Fibroblast of lung (primary cell): ENCODE results near the gene ZNF140. TPM values are rescaled to one million over a fixed set of nuclear protein-coding genes. Genes with fewer than 3 reads are reported as not detected.

Experiments
- DNase-seq, 2 donors: peaks; one replicate each; pipeline versions ENCODE4 v3.0.0 to v3.0.0-alpha.2; 2010; ENCODE audit warnings: low read depth in 2 of 2
- H2AFZ ChIP-seq: 2 replicates; pipeline ENCODE4 v1.5.1; 2012; ENCODE audit warnings: low read length, control low read depth, inconsistent platforms
- H3K27ac ChIP-seq: 2 replicates; pipeline ENCODE4 v1.5.1; 2011; ENCODE audit warnings: low read length, control low read depth; ENCODE audit not compliant: insufficient read depth
- H3K27me3 ChIP-seq: 2 replicates; pipeline ENCODE4 v1.5.1; 2011; ENCODE audit warnings: mild to moderate bottlenecking, low read length; ENCODE audit not compliant: control insufficient read depth, insufficient read depth
- H3K36me3 ChIP-seq: 2 replicates; pipeline ENCODE4 v1.5.1; 2011; ENCODE audit warnings: low read length; ENCODE audit not compliant: control insufficient read depth, insufficient read depth
- H3K4me1 ChIP-seq: 2 replicates; pipeline ENCODE4 v1.5.1; 2011; ENCODE audit warnings: low read length; ENCODE audit not compliant: control insufficient read depth, insufficient read depth; ENCODE audit errors: extremely low read depth
- H3K4me2 ChIP-seq: 2 replicates; pipeline ENCODE4 v1.5.1; 2011; ENCODE audit warnings: low read length, control low read depth; ENCODE audit not compliant: insufficient read depth; ENCODE audit errors: extremely low read depth
- H3K4me3 ChIP-seq, 4 experiments: fragments of 200-600 bp in 1 of 4; sonication (generic) in 1 of 4; replicated peaks in 1 of 4; 2 replicates each; pipeline ENCODE4 v1.5.1; 2011 to 2016; ENCODE audit warnings: low read length in 4 of 4, low read depth in 3 of 4, mild to moderate bottlenecking in 3 of 4, control low read depth in 2 of 4, inconsistent platforms in 1 of 4, mixed read lengths in 1 of 4; ENCODE audit not compliant: insufficient read depth in 1 of 4; ENCODE audit errors: control extremely low read depth in 1 of 4
- H3K79me2 ChIP-seq: 2 replicates; pipeline ENCODE4 v1.5.1; 2012; ENCODE audit warnings: mild to moderate bottlenecking, low read length, inconsistent platforms; ENCODE audit not compliant: control insufficient read depth, insufficient read depth
- H3K9ac ChIP-seq: 2 replicates; pipeline ENCODE4 v1.5.1; 2011; ENCODE audit warnings: mild to moderate bottlenecking, low read length, control low read depth; ENCODE audit not compliant: insufficient read depth
- H3K9me3 ChIP-seq: 2 replicates; pipeline ENCODE4 v1.5.1; 2012; ENCODE audit warnings: low read depth, low read length; ENCODE audit not compliant: control insufficient read depth, insufficient read depth
- H4K20me1 ChIP-seq: 2 replicates; pipeline ENCODE4 v1.5.1; 2011; ENCODE audit warnings: low read length; ENCODE audit not compliant: control insufficient read depth, insufficient read depth; ENCODE audit errors: extremely low read depth
- EZH2 ChIP-seq: IDR thresholded peaks from 2 replicates; pipeline ENCODE4 v1.5.1; 2012; ENCODE audit warnings: low read length, control low read depth, mild to moderate bottlenecking; ENCODE audit errors: missing control alignments
- polyA plus RNA-seq, 2 donors: library from polyadenylated mRNA; depleted of rRNA in 1 of 2; stranded (reverse) in 1 of 2; unstranded in 1 of 2; fragments of >200 nt; gene quantifications; 2 replicates each; pipeline ENCODE4 v1.2.1, GENCODE V29; 2011 to 2012; ENCODE audit warnings: missing spikeins in 1 of 2
- total RNA-seq: library from RNA; depleted of rRNA; stranded (reverse); fragments of >200 nt; gene quantifications from 2 replicates; pipeline ENCODE4 v1.2.1, GENCODE V29; 2014
- TF ChIP-seq, protein P1 (sequence below), 2 donors: IDR thresholded peaks in 1 of 2; conservative IDR thresholded peaks in 1 of 2; 1 replicate in 1 of 2; 2 replicates in 1 of 2; pipeline ENCODE4 v1.5.1; 2011 to 2012; ENCODE audit warnings: low read length in 2 of 2, control low read depth in 1 of 2, inconsistent platforms in 1 of 2, low read depth in 1 of 2, mild to moderate bottlenecking in 1 of 2

Gene ZNF140
- total and polyA plus RNA-seq, 2 donors (not counting 1 experiment from before 2014, with no cell fraction given) = 17.4 to 54.8 TPM

DNA sequence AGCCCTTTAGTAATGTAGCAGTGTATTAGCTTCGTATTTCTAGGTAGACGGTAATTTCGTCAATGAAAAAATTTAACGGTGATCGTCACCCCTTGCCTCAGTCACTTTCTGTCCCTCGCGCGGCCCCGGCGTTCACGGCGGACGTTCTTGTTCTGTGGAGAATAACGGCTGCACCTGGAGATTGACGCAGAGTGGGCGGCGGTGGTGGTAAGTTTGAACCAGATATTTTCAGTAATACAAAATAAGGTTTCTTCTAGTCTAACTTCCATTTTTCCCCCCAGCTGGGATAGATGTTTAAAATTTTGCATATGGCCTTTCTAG, 50.0 kb downstream of the ZNF140 start:
- Histone ChIP-seq H3K36me3 (no peaks in the 10 kb centered on the region), H3K4me1 (no peaks in the 10 kb centered on the region), H3K4me3 (peak overlapping the region; percentile 59 to 96 (median 80)), H3K79me2 (no peaks in the 10 kb centered on the region), H4K20me1 (no peaks in the 10 kb centered on the region), H3K9ac (peak overlapping the region; percentile 72), H3K27ac (peak overlapping the region; percentile 98), H3K4me2 (peak overlapping the region; percentile 61), H3K9me3 (no peaks in the 10 kb centered on the region), H3K27me3 (no peaks in the 10 kb centered on the region), H2AFZ (peak overlapping the region; percentile 96)
- no peak for DNase-seq
- TF ChIP-seq, protein P1, sequence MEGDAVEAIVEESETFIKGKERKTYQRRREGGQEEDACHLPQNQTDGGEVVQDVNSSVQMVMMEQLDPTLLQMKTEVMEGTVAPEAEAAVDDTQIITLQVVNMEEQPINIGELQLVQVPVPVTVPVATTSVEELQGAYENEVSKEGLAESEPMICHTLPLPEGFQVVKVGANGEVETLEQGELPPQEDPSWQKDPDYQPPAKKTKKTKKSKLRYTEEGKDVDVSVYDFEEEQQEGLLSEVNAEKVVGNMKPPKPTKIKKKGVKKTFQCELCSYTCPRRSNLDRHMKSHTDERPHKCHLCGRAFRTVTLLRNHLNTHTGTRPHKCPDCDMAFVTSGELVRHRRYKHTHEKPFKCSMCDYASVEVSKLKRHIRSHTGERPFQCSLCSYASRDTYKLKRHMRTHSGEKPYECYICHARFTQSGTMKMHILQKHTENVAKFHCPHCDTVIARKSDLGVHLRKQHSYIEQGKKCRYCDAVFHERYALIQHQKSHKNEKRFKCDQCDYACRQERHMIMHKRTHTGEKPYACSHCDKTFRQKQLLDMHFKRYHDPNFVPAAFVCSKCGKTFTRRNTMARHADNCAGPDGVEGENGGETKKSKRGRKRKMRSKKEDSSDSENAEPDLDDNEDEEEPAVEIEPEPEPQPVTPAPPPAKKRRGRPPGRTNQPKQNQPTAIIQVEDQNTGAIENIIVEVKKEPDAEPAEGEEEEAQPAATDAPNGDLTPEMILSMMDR (conservative IDR thresholded peaks at IDR 0.05 in 1 of 2, IDR thresholded peaks at IDR 0.05 in 1 of 2; ENCODE audit: low read depth in 1 of 2, low read length in 2 of 2) = no peak
- TF ChIP-seq EZH2 = no peak

DNA sequence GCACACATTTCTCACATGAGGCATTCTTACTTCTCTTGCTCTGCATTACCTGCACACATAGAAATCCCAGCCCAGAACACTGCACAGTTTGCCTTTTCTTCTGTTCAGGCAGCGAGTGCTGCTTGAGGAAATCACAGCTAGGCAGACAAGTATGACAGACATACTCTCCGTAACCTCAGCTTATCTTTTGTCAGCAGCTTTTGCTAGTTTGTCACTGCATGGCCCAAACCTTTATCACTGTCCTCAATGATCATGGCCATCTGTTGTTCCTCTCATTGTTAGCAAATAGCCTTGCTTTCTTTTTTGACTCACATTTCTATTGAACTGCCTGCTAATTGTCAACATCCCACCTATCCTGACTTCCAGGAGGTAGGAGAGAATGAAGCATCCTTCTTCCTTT, 55.0 kb downstream of the ZNF140 start:
- no peaks in the 10 kb centered on the region for H4K20me1 ChIP-seq
- no peaks in the 10 kb centered on the region for H3K9me3 ChIP-seq
- no peaks in the 10 kb centered on the region for H3K4me1 ChIP-seq
- no peak overlapping the region for H3K9ac ChIP-seq
- H3K27ac ChIP-seq = no peak overlapping the region
- H3K4me2 ChIP-seq = no peak overlapping the region
- no peaks in the 10 kb centered on the region for H3K79me2 ChIP-seq
- H3K36me3 ChIP-seq = no peaks in the 10 kb centered on the region
- no peak overlapping the region for H2AFZ ChIP-seq
- no peak for DNase-seq
- no peak overlapping the region for H3K4me3 ChIP-seq
- TF ChIP-seq, protein P1 (conservative IDR thresholded peaks at IDR 0.05 in 1 of 2, IDR thresholded peaks at IDR 0.05 in 1 of 2; ENCODE audit: low read depth in 1 of 2, low read length in 2 of 2) = no peak
- TF ChIP-seq EZH2 = no peak
- H3K27me3 ChIP-seq = no peaks in the 10 kb centered on the region

DNA sequence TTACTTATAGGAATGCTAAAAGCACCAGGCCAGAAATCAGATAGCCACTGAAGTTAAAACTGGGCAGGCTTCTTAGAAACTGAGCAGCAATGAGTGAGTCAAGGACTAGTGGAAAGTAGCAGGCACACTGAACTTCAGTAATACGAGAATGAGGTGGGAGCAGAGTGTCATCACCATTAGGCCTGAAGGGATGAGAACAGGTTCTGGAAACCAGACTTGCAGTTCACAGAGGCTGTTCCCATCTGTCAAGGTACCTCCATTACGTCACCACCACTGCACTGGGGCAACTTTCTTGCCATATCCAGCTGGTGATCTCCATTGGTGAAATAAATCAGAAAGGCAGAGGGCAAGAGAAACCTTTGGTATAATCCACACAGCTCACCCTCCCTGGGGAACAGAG, 65.3 kb downstream of the ZNF140 start:
- H3K36me3 ChIP-seq = no peaks in the 10 kb centered on the region
- H2AFZ ChIP-seq = no peak overlapping the region
- no peaks in the 10 kb centered on the region for H3K9me3 ChIP-seq
- TF ChIP-seq, protein P1 (conservative IDR thresholded peaks at IDR 0.05 in 1 of 2, IDR thresholded peaks at IDR 0.05 in 1 of 2; ENCODE audit: low read depth in 1 of 2, low read length in 2 of 2) = no peak
- no peak for TF ChIP-seq EZH2
- no peak overlapping the region for H3K9ac ChIP-seq
- no peak overlapping the region for H3K4me2 ChIP-seq
- no peak overlapping the region for H3K4me3 ChIP-seq
- no peaks in the 10 kb centered on the region for H4K20me1 ChIP-seq
- DNase-seq = no peak
- H3K4me1 ChIP-seq = no peaks in the 10 kb centered on the region
- H3K27me3 ChIP-seq = no peaks in the 10 kb centered on the region
- no peaks in the 10 kb centered on the region for H3K79me2 ChIP-seq
- no peak overlapping the region for H3K27ac ChIP-seq
